Esophagus muscularis mucosa (tissue), 4 donors: ENCODE data around the gene CCDC181. TPM values are rescaled to one million over a fixed set of nuclear protein-coding genes. Genes with fewer than 3 reads are reported as not detected.
"Not testable (repeated sequence)": the region's sequence is repeated elsewhere in the genome, so short reads cannot be mapped to it uniquely, and the experiment has no call there.

Experiments used
- DNase-seq: peaks from one replicate; pipeline ENCODE4 v3.0.0-alpha.2; 2017; ENCODE audit errors: extremely low spot score
- H3K27ac ChIP-seq, 4 donors: fragments of 200-600 bp; sonication (generic); replicated peaks in 1 of 4; 1 replicate in 3 of 4; 2 replicates in 1 of 4; pipeline ENCODE4 v1.5.1; 2016 to 2019; ENCODE audit warnings: mild to moderate bottlenecking in 1 of 4
- H3K27me3 ChIP-seq, 4 donors: fragments of 200-600 bp; sonication (generic); one replicate each; pipeline versions ENCODE4 v1.5.1 to v1.6.0; 2016 to 2019
- H3K36me3 ChIP-seq, 4 donors: fragments of 200-600 bp; sonication (generic); one replicate each; pipeline ENCODE4 v1.5.1; 2016 to 2019
- H3K4me1 ChIP-seq, 4 donors: fragments of 200-600 bp; sonication (generic); one replicate each; pipeline ENCODE4 v1.5.1; 2016 to 2019
- H3K4me3 ChIP-seq, 4 donors: fragments of 200-600 bp; sonication (generic); 1 replicate in 2 of 4; 2 replicates in 2 of 4; pipeline ENCODE4 v1.5.1; 2016 to 2019; ENCODE audit warnings: mild to moderate bottlenecking in 4 of 4, moderate library complexity in 1 of 4
- H3K9me3 ChIP-seq, 4 donors: fragments of 200-600 bp; sonication (generic); 1 replicate in 3 of 4; 2 replicates in 1 of 4; pipeline ENCODE4 v1.5.1; 2016 to 2019
- EP300 ChIP-seq: sonication (generic); formaldehyde crosslinking; IDR thresholded peaks from one replicate; pipeline ENCODE4 v1.6.1; 2017; ENCODE audit warnings: antibody characterized with exemption
- POLR2A ChIP-seq: fragments of 450-650 bp; IDR thresholded peaks from one replicate; pipeline ENCODE4 v1.6.1; 2017; ENCODE audit warnings: antibody characterized with exemption, moderate library complexity, mild to moderate bottlenecking, low read depth
- POLR2AphosphoS5 ChIP-seq, 2 donors: sonication (generic); formaldehyde crosslinking; IDR thresholded peaks; one replicate each; pipeline ENCODE4 v1.6.1; 2017; ENCODE audit warnings: antibody characterized with exemption in 2 of 2
- WGBS: methylation state at CpG from one replicate; pipeline ENCODE4 v1.1.5; 2018; 5-methylcytosine and 5-hydroxymethylcytosine counted together
- intact Hi-C: fragments of 100-400 bp; cut with DNase I; formaldehyde crosslinking; loops from one replicate; pipeline ENCODE4 v1.15.1; 2023
- total RNA-seq, 4 donors: library from RNA; depleted of rRNA; stranded (reverse); fragments of >200 nt; gene quantifications; one replicate each; pipeline versions ENCODE4 v1.1.0 to v1.2.1, GENCODE V29; 2016
- TF ChIP-seq, protein P1 (sequence below), 3 experiments: fragments of 200-600 bp in 2 of 3; fragments of 450-650 bp in 1 of 3; sonication (generic) in 2 of 3; IDR thresholded peaks; one replicate each; pipeline ENCODE4 v1.5.1; 2017 to 2019; ENCODE audit warnings: antibody characterized with exemption in 3 of 3, mild to moderate bottlenecking in 2 of 3, moderate library complexity in 1 of 3

CCDC181 gene
- total RNA-seq, 4 donors from 2014 or later: 0.80 to 2.3 (median 0.91) TPM

DNA sequence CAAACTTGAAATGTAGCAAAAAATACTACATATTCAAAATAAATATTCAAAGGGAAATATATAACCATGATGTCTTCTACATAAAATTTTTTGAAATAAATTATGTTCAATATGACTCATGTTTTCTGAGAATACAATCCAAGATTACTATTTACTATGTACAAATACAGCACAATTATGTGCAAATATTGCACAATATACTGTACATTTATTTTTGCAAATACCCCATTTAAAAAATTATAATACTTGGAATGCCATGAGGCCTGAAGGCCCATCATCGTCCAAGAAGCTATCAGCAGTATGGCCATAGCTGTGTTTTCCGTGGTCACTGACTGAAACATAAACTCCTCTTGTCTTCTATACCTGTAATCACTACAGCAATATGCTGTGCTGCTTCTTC lies 12.3 kb downstream of the CCDC181 start:
- intact Hi-C loops: no loop called here
- 83% methylated on average over 2 of the region's 2 CpGs for WGBS
- H3K27ac ChIP-seq: no peak overlapping the region

DNA sequence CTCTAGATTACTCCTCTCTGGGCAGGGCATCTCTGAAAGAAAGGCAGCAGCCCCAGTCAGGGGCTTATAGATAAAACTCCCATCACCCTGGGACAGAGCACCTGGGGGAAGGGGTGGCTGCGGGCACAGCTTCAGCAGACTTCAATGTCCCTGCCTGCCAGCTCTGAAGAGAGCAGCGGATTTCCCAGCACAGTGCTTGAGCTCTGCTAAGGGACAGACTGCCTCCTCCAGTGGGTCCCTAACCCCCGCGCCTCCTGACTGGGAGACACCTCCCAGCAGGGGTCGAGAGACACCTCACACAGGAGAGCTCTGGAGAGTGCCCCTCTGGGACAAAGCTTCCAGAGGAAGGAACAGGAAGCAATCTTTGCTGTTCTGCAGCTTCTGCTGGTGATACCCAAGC lies 18.9 kb downstream of the CCDC181 start:
- H3K27me3 ChIP-seq, intact Hi-C loops, H3K4me3 ChIP-seq, H3K4me1 ChIP-seq, DNase-seq, H3K36me3 ChIP-seq, H3K27ac ChIP-seq: not testable (repeated sequence)
- H3K9me3 ChIP-seq: peaks cover 0 to 59% (median 39%) of the 10 kb centered on the region in 4 donors
- no CpG with 5 or more reads among the region's 5 CpGs for WGBS

More for the DNA sequence above, 12.3 kb downstream of the CCDC181 start:
- no peaks in the 10 kb centered on the region for H3K4me1 ChIP-seq
- TF ChIP-seq, protein P1, sequence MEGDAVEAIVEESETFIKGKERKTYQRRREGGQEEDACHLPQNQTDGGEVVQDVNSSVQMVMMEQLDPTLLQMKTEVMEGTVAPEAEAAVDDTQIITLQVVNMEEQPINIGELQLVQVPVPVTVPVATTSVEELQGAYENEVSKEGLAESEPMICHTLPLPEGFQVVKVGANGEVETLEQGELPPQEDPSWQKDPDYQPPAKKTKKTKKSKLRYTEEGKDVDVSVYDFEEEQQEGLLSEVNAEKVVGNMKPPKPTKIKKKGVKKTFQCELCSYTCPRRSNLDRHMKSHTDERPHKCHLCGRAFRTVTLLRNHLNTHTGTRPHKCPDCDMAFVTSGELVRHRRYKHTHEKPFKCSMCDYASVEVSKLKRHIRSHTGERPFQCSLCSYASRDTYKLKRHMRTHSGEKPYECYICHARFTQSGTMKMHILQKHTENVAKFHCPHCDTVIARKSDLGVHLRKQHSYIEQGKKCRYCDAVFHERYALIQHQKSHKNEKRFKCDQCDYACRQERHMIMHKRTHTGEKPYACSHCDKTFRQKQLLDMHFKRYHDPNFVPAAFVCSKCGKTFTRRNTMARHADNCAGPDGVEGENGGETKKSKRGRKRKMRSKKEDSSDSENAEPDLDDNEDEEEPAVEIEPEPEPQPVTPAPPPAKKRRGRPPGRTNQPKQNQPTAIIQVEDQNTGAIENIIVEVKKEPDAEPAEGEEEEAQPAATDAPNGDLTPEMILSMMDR (IDR thresholded peaks at IDR 0.05): no peak
- no peak for TF ChIP-seq POLR2AphosphoS5 (IDR thresholded peaks at IDR 0.05)
- TF ChIP-seq POLR2A: no peak
- TF ChIP-seq EP300: no peak
- no peak overlapping the region for H3K4me3 ChIP-seq
- no peaks in the 10 kb centered on the region for H3K27me3 ChIP-seq
- peaks cover 0 to 22% (median 16%) of the 10 kb centered on the region in 4 donors for H3K9me3 ChIP-seq
- no peaks in the 10 kb centered on the region for H3K36me3 ChIP-seq
- no peak for DNase-seq

DNA sequence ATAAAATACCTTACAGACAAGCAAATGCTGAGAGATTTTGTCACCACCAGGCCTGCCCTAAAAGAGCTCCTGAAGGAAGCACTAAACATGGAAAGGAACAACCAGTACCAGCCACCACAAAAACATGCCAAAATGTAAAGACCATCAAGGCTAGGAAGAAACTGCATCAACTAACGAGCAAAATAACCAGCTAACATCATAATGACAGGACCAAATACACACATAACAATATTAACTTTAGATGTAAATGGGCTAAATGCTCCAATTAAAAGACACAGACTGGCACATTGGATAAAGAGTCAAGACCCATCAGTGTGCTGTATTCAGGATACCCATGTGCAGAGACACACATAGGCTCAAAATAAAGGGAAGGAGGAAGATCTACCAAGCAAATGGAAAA lies 24.7 kb downstream of the CCDC181 start:
- WGBS: 100% methylated on average over 1 of the region's 1 CpG
- intact Hi-C loops, H3K27ac ChIP-seq, H3K4me3 ChIP-seq, H3K4me1 ChIP-seq, H3K27me3 ChIP-seq, DNase-seq, H3K36me3 ChIP-seq: not testable (repeated sequence)
- peaks cover 0 to 23% (median 15%) of the 10 kb centered on the region in 4 donors for H3K9me3 ChIP-seq

DNA sequence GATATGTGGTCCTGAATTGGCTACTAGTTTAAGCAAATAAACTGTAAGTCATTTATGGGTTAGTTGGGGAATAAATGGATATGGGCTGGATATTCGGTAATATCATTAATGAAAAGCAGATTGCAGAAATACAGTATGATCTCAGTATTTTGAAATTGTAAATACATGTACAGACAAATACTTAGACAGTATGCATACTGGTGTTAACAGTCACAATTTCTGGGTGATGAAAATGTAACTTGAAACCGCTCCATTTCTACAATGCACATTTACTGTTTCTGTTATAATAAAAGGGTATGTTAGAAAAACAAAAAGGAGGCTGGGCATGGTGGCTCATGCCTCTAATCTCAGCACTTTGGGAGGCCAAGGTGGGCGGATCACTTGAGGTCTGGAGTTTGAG lies 31.3 kb downstream of the CCDC181 start:
- Histone ChIP-seq H3K4me3 (no peak overlapping the region), H3K36me3 (peaks cover 9 to 54% (median 23%) of the 10 kb centered on the region in 4 donors), H3K27me3 (no peaks in the 10 kb centered on the region), H3K9me3 (no peaks in the 10 kb centered on the region), H3K4me1 (no peaks in the 10 kb centered on the region), H3K27ac (no peak overlapping the region)
- intact Hi-C loops: no loop called here
- 89% methylated on average over 3 of the region's 3 CpGs for WGBS
- no peak for DNase-seq
- no peak for TF ChIP-seq POLR2A
- no peak for TF ChIP-seq POLR2AphosphoS5 (IDR thresholded peaks at IDR 0.05)
- TF ChIP-seq EP300: no peak
- TF ChIP-seq, protein P1 (IDR thresholded peaks at IDR 0.05): no peak

DNA sequence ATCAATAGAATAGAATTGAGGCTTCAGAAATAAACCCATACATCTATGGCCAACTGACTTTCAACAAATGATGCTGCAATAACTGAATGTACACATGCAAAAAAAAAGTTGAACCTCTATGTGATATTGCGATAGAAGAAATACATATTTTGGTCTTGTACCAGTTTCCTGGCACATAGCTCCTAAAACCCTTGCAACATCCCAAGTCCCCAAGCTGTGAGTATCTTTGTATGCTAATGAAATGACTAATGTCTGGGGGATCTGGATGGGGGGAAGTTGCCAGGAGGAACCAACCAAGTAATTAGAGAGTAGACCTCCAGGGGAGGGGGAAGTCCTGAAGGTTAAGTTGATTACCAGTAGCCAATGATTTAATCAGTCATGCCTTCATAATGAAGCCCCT lies 34.9 kb downstream of the CCDC181 start:
- TF ChIP-seq EP300: no peak
- TF ChIP-seq, protein P1 (IDR thresholded peaks at IDR 0.05): no peak
- no peak for TF ChIP-seq POLR2A
- TF ChIP-seq POLR2AphosphoS5 (IDR thresholded peaks at IDR 0.05): no peak
- Histone ChIP-seq H3K4me1 (no peaks in the 10 kb centered on the region), H3K27ac (no peak overlapping the region), H3K36me3 (peaks cover 25 to 84% (median 49%) of the 10 kb centered on the region in 4 donors), H3K9me3 (no peaks in the 10 kb centered on the region), H3K4me3 (no peak overlapping the region), H3K27me3 (no peaks in the 10 kb centered on the region)
- no peak for DNase-seq
- intact Hi-C loops: no loop called here
- 87% methylated on average over 1 of the region's 1 CpG for WGBS

DNA sequence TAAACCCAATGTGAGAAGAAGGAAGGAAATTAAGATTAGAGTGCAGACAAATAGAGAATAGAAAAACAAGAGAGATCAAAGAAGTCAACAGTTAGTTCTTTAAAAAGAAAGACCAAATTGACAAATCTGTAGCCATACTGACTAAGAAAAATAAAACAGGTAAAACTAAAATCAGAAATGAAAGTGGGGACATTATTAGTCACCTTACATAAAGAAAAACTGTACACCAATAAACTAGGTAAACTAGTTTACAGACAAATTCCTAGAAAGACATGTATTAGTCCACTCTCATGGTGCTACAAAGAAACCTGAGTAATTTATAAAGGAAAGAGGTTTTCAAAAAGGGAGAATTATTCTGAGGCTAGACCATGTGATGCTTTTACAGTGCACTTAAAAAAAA lies 37.0 kb downstream of the CCDC181 start:
- H3K27me3 ChIP-seq: no peaks in the 10 kb centered on the region
- peaks cover 31 to 93% (median 56%) of the 10 kb centered on the region in 4 donors for H3K36me3 ChIP-seq
- intact Hi-C loops: no loop called here
- no peak overlapping the region for H3K27ac ChIP-seq
- no peak overlapping the region for H3K4me3 ChIP-seq
- no peaks in the 10 kb centered on the region for H3K4me1 ChIP-seq
- no peak for TF ChIP-seq POLR2A
- no peak for TF ChIP-seq EP300
- TF ChIP-seq, protein P1 (IDR thresholded peaks at IDR 0.05): no peak
- TF ChIP-seq POLR2AphosphoS5 (IDR thresholded peaks at IDR 0.05): no peak
- no peak for DNase-seq
- H3K9me3 ChIP-seq: no peaks in the 10 kb centered on the region
